ENCODE results near the gene KRTAP21-1. TPM values are rescaled to one million over a fixed set of nuclear protein-coding genes. Genes with fewer than 3 reads are reported as not detected.

KRTAP21-1 gene
- total and polyA plus RNA-seq, 2 donors from 2014 or later = not detected

- no peak for DNase-seq
- FAIRE-seq = no peak
- Histone ChIP-seq H3K4me1 (ENCODE audit: control insufficient read depth in 2 of 3, insufficient read depth in 2 of 3, low read depth in 1 of 3, low read length in 3 of 3) (no peaks in the 10 kb centered on the region), H3K9ac (ENCODE audit: low read length in 3 of 3) (no peak overlapping the region), H3K9me3 (ENCODE audit: control insufficient read depth in 2 of 3, insufficient read depth in 1 of 3, low read length in 3 of 3) (no peaks in the 10 kb centered on the region), H3K36me3 (ENCODE audit: control insufficient read depth in 2 of 3, insufficient read depth in 3 of 3, low read length in 3 of 3) (no peaks in the 10 kb centered on the region), H3K27me3 (ENCODE audit: control insufficient read depth, insufficient read depth, low read length) (no peaks in the 10 kb centered on the region), H3K27ac (ENCODE audit: low read depth in 2 of 2, low read length in 2 of 2) (no peak overlapping the region), H3K4me3 (ENCODE audit: low read length in 3 of 3) (no peak overlapping the region)
- intact Hi-C loops (cut with DNase I) = no loop called here
- TF ChIP-seq, protein P1, sequence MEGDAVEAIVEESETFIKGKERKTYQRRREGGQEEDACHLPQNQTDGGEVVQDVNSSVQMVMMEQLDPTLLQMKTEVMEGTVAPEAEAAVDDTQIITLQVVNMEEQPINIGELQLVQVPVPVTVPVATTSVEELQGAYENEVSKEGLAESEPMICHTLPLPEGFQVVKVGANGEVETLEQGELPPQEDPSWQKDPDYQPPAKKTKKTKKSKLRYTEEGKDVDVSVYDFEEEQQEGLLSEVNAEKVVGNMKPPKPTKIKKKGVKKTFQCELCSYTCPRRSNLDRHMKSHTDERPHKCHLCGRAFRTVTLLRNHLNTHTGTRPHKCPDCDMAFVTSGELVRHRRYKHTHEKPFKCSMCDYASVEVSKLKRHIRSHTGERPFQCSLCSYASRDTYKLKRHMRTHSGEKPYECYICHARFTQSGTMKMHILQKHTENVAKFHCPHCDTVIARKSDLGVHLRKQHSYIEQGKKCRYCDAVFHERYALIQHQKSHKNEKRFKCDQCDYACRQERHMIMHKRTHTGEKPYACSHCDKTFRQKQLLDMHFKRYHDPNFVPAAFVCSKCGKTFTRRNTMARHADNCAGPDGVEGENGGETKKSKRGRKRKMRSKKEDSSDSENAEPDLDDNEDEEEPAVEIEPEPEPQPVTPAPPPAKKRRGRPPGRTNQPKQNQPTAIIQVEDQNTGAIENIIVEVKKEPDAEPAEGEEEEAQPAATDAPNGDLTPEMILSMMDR (IDR thresholded peaks at IDR 0.05; ENCODE audit: borderline replicate concordance, extremely low read depth, insufficient read depth) = no peak
These were observed 40.3 kb downstream of the KRTAP21-1 start for GRCh38 chr21:30714946-30715345.

GRCh38 chr21:30714456-30714855, 40.8 kb downstream of the KRTAP21-1 start:
- no peaks in the 10 kb centered on the region for H3K27me3 ChIP-seq (ENCODE audit: control insufficient read depth, insufficient read depth, low read length)
- intact Hi-C loops (cut with DNase I) = no loop called here
- no peaks in the 10 kb centered on the region for H3K36me3 ChIP-seq (ENCODE audit: control insufficient read depth in 2 of 3, insufficient read depth in 3 of 3, low read length in 3 of 3)
- H3K9ac ChIP-seq (ENCODE audit: low read length in 3 of 3) = no peak overlapping the region
- DNase-seq (no peak), FAIRE-seq (no peak)
- H3K4me1 ChIP-seq (ENCODE audit: control insufficient read depth in 2 of 3, insufficient read depth in 2 of 3, low read depth in 1 of 3, low read length in 3 of 3) = no peaks in the 10 kb centered on the region
- TF ChIP-seq, protein P1 (IDR thresholded peaks at IDR 0.05; ENCODE audit: borderline replicate concordance, extremely low read depth, insufficient read depth) = no peak
- no peak overlapping the region for H3K4me3 ChIP-seq (ENCODE audit: low read length in 3 of 3)
- H3K9me3 ChIP-seq (ENCODE audit: control insufficient read depth in 2 of 3, insufficient read depth in 1 of 3, low read length in 3 of 3) = no peaks in the 10 kb centered on the region
- no peak overlapping the region for H3K27ac ChIP-seq (ENCODE audit: low read depth in 2 of 2, low read length in 2 of 2)

DNA sequence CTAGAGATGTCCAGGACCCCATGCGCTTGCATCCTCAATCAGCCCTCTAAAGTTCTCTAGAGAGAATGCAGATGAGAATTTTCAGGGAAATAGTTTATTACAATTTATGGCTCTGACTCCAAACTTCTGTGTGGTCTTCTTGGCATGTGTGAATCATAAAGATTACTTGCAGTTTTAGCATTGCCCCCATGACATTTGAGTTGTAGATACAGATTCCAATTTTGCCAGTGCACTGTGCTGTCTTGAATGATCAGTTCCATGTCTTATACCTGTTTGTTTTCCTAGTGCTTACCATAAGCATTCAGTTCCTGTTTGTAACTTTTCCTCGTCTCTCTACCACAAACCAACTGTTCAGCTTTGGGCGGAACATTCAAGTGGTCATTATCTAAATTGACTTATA, 41.5 kb downstream of the KRTAP21-1 start:
- Histone ChIP-seq H3K27me3 (ENCODE audit: control insufficient read depth, insufficient read depth, low read length) (no peaks in the 10 kb centered on the region), H3K4me1 (ENCODE audit: control insufficient read depth in 2 of 3, insufficient read depth in 2 of 3, low read depth in 1 of 3, low read length in 3 of 3) (no peaks in the 10 kb centered on the region), H3K27ac (ENCODE audit: low read depth in 2 of 2, low read length in 2 of 2) (no peak overlapping the region), H3K9me3 (ENCODE audit: control insufficient read depth in 2 of 3, insufficient read depth in 1 of 3, low read length in 3 of 3) (no peaks in the 10 kb centered on the region), H3K36me3 (ENCODE audit: control insufficient read depth in 2 of 3, insufficient read depth in 3 of 3, low read length in 3 of 3) (no peaks in the 10 kb centered on the region), H3K4me3 (ENCODE audit: low read length in 3 of 3) (no peak overlapping the region), H3K9ac (ENCODE audit: low read length in 3 of 3) (no peak overlapping the region)
- DNase-seq = no peak
- no peak for FAIRE-seq
- intact Hi-C loops (cut with DNase I) = no loop called here
- TF ChIP-seq, protein P1 (IDR thresholded peaks at IDR 0.05; ENCODE audit: borderline replicate concordance, extremely low read depth, insufficient read depth) = no peak

GRCh38 chr21:30710499-30710898, 44.7 kb downstream of the KRTAP21-1 start:
- no peak for FAIRE-seq
- no peak for DNase-seq
- H3K9ac ChIP-seq (ENCODE audit: low read length in 3 of 3) = no peak overlapping the region

More at GRCh38 chr21:30710499-30710898, 44.7 kb downstream of the KRTAP21-1 start:
- intact Hi-C loops (cut with DNase I) = no loop called here
- Histone ChIP-seq H3K36me3 (ENCODE audit: control insufficient read depth in 2 of 3, insufficient read depth in 3 of 3, low read length in 3 of 3) (no peaks in the 10 kb centered on the region), H3K27me3 (ENCODE audit: control insufficient read depth, insufficient read depth, low read length) (no peaks in the 10 kb centered on the region), H3K9me3 (ENCODE audit: control insufficient read depth in 2 of 3, insufficient read depth in 1 of 3, low read length in 3 of 3) (no peaks in the 10 kb centered on the region), H3K4me1 (ENCODE audit: control insufficient read depth in 2 of 3, insufficient read depth in 2 of 3, low read depth in 1 of 3, low read length in 3 of 3) (no peaks in the 10 kb centered on the region), H3K27ac (ENCODE audit: low read depth in 2 of 2, low read length in 2 of 2) (no peak overlapping the region), H3K4me3 (ENCODE audit: low read length in 3 of 3) (no peak overlapping the region)
- TF ChIP-seq, protein P1 (IDR thresholded peaks at IDR 0.05; ENCODE audit: borderline replicate concordance, extremely low read depth, insufficient read depth) = no peak
